ENCODE data around the gene ASTN2.

The ASTN2 gene

GRCh38 chr9:117415358-117415914, 579 bp upstream of the ASTN2 start:
- DNase-seq (ENCODE audit: low spot score) = no peak

GRCh38 chr9:117414220-117414905, 494 bp downstream of the ASTN2 start:
- peak; percentile 48 for DNase-seq (ENCODE audit: low spot score)

DNA sequence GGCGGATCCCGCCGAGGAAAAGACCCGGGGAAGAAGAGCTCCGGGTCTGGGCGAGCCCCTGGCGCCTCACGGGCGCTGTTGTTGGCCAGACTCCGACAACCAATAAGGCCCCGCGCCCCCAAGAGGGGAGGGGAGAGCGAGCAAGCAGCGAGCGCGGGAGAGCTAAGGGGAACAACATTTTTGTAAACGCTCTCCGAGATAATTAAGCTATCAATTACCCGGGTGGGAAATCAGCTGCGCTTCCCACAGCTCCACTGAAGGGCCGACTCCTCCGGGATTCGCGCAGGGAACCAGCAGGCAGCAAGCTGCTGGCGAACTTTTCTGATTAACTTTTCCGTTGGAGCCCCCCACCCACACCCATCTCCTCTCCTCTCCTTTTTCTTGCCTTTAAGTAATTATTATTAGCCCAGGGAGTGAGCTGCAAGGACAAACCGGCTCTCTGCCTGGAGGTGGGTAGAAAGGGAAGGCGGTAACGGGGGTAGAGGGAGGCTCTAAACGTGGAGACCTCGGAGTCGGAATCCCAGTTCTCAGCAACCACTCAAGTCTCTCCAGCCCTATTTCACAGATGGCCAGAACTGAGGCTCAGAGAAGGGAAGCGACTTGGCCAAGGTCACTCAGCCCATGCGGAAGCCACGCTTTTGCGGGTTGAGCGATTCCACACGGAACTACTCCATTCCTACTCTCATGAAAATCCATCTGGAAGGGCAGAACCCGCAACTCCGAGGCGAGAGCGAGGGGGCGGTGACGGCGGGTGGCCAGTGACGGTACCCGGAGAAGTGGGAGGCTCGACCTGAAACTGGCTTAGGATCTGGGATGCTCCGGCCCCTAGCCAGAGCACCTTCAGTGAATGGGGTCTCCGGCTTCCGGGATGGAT, 1.3 kb downstream of the ASTN2 start:
- no peak for DNase-seq (ENCODE audit: low spot score)

DNA sequence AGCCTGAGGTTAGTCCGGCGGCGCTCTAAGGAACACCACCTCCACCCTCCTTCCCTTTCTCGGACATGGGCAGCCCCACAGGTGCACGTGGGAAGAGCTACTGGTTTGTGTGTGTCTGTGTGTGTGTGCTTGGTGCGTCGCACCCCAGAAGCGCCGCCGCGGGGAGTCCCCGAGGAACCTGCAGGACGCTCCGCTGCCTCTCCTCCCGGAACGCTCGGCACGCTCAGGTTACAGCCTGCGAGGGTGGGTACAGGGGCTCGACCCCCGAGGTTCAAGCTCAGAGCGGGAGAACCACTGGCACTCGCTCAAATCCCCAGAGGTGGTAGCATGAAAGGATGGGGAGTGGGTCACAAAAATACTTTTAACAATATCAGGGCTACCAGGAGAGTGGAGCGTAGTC, 2.0 kb downstream of the ASTN2 start:
- DNase-seq (ENCODE audit: low spot score) = no peak

DNA sequence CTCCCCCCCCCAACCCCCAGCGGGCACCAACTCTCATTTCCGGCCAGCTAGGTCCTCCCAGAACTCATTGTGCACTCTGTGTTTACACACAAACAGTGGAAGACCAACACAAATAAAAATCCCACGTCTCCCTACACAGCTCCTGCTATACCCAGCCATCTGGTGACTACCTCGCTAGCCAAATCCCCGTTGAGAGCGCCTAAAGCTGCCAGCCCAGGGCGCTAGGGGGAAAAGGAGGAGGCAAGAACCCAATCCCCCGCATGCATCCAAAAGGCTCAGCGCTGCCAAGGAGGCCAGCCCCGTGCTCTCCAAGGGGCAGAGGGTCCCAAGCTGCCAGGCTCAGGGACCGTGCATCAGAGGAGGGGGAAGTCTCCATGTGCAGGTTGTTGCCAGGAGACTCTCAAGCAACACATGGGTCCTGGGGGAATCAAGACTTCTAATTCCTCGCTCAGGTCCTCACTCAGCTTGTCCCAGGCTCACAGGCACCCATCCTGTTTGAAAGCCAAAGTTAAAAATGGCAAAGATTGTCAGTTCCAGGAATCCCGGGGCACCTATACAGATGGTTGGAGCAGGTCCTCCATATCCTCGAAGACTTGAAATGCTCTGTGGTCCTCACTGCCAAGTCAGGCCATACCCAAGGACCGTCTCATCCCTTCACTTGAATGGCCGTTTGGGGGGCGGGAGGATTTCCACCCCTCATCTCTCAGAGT, 2.7 kb downstream of the ASTN2 start:
- DNase-seq (ENCODE audit: low spot score) = no peak

- peak; percentile 56 for DNase-seq (ENCODE audit: low spot score)
Measured at GRCh38 chr9:117411547-117411946, 3.3 kb downstream of the ASTN2 start.

- DNase-seq (ENCODE audit: low spot score) = no peak
Measured at GRCh38 chr9:117409321-117409720, 5.5 kb downstream of the ASTN2 start.

- DNase-seq (ENCODE audit: low spot score) = no peak
Measured at GRCh38 chr9:117407436-117408022, 7.3 kb downstream of the ASTN2 start.

- no peak for DNase-seq (ENCODE audit: low spot score)
Measured at GRCh38 chr9:117405950-117406705, 8.7 kb downstream of the ASTN2 start.

GRCh38 chr9:117403848-117404247, 11.0 kb downstream of the ASTN2 start:
- DNase-seq (ENCODE audit: low spot score) = no peak

DNA sequence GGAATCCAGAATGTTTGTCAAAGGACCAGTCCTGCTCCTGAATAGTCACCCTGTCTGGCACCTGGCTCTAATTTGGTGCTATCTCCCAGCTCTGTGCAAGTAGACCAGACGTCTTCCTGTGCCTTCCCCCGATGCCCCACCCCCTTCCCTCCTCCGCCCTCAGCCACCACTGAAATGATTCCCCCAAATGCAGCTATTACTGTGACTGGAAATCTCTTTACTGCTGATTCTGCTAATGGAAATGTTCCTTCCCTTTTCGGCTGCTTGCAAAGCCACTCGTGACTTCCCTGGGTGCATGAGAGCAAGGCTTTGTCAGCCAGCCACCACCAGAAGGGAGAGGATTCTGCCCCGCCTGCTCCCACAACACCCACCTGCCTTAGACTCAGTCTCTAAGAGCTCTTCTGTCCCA, 11.4 kb downstream of the ASTN2 start:
- no peak for DNase-seq (ENCODE audit: low spot score)

DNA sequence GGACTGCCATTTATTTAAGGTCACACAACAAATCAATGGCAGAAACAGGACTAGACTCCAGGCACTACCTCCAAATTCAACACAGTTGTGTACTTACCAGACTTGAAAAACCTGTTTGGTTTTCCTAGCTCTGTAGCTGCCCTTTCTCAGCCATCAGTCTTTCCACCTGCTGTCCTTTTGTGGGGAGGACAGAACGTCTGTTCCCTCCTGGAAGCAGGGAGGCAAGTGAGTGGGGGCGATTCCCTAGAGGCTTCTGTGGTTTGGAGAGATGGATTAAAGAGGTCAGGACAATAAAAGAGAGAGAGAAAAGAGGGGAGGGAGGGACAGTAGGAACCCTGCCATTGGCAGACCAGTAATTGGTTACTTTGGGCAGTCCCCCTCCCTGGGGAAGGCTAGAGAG, 14.7 kb downstream of the ASTN2 start:
- no peak for DNase-seq (ENCODE audit: low spot score)

- DNase-seq (ENCODE audit: low spot score) = no peak
Measured at GRCh38 chr9:117395151-117395650, 19.7 kb downstream of the ASTN2 start.

DNA sequence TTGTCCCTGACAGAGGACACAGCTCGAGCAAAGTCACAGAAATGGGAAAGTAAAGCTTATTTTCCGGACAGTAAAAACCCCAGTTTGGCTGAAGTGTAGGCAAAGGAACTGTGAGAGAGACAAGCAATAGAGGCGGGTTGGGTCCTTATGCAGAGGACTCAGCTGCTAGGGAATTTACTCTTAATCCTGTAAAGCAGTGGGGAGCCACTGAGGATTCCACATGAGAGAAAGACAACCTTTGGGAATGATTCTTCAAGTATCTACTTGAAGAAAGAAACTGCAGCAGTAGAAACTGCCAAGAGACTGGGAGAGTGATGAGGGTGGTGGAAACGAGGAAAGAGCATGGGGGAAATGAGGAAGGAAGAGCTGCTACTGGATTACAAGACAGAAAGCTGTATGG, 20.2 kb downstream of the ASTN2 start:
- DNase-seq (ENCODE audit: low spot score) = no peak

GRCh38 chr9:117392992-117393391, 21.9 kb downstream of the ASTN2 start:
- no peak for DNase-seq (ENCODE audit: low spot score)

DNA sequence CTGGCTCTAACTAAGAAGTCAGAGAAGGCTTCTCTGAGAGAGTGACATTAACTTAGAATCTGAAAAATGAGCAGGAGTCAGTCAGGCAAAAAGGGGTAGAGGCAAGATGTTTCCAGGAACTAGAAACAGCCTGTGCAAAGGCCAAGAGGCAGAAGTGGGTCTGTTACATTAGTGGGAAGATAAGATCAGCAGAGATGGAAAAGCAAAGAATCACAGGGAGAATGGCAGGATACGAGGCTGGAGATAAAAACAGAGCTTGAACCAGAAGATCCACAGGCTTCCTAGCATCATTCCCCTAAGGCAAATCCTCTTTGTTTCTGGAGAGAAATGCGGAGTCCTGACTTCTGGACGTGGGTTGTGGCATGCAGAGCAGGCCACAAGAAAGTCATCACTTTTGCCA, 27.4 kb downstream of the ASTN2 start:
- DNase-seq (ENCODE audit: low spot score) = no peak

GRCh38 chr9:117379341-117379740, 35.5 kb downstream of the ASTN2 start:
- no peak for DNase-seq (ENCODE audit: low spot score)

GRCh38 chr9:117377046-117377445, 37.8 kb downstream of the ASTN2 start:
- no peak for DNase-seq (ENCODE audit: low spot score)

DNA sequence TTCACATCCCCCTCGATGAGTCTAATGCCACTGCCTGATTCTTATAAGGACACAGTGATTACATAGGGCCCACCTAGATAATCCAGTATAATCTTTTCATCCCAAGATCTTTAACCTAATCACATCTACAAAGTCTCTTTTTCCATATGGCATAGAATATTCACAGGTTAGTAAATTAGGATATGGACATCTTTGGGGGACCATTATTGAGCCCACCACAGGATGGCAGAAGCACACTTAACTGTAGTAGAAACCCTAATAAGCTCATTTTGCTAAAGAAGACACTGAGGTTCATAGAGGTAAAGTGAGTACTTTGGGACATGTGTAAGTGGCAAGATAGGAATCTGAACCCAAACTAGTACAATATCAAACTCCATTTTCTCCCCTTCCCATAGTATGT, 38.9 kb downstream of the ASTN2 start:
- no peak for DNase-seq (ENCODE audit: low spot score)

GRCh38 chr9:117374076-117374725, 40.7 kb downstream of the ASTN2 start:
- no peak for DNase-seq (ENCODE audit: low spot score)

Measured in kidney tubule cell (primary cell).